ENCODE results near the gene CLIC4. TPM values are rescaled to one million over a fixed set of nuclear protein-coding genes. Genes with fewer than 3 reads are reported as not detected.
A peak's percentile ranks its signal among the peaks of the same experiment; 100 is the strongest.

The CLIC4 gene
- polyA plus RNA-seq, 3 donors, result 9.7 to 38.1 (median 24.6) TPM

DNA sequence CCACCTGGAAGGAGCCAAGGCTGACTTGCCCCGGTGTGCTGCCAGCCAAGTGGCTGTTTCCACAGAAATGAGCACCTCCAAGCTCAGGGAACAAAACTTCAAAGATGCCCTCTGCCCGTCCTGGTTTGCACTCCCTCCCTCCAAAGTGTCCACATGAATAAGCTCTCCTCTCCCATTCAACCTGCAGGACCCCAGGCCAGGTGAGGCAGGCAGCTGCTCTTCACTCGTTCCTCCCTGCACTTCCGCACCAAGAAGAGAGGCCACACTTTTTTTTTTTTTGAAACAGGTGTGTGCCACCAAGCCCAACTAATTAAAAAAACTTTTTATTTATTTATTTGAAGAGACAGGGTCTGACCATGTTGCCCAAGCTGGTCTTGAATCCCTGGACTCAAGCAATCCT lies 18.5 kb upstream of the CLIC4 start:
- Histone ChIP-seq H3K4me3 (replicated peaks in 1 of 3; ENCODE audit: low read depth in 2 of 3, low read length in 3 of 3) (no peak overlapping the region), H3K9ac (ENCODE audit: insufficient read depth, low read length, poor library complexity, severe bottlenecking) (peak overlapping the region; percentile 1), H3K36me3 (replicated peaks in 1 of 2; ENCODE audit: control insufficient read depth in 1 of 2, insufficient read depth in 2 of 2, low read length in 2 of 2) (no peaks in the 10 kb centered on the region), H3K27ac (ENCODE audit: low read depth in 1 of 2, low read length in 2 of 2) (peak overlapping the region; percentile 65 to 82), H3K9me3 (replicated peaks in 1 of 2; ENCODE audit: control insufficient read depth in 1 of 2, insufficient read depth in 1 of 2, low read length in 2 of 2) (no peaks in the 10 kb centered on the region), H2AFZ (ENCODE audit: insufficient read depth, low read depth, low read length, poor library complexity, severe bottlenecking) (peak overlapping the region; percentile 41), H3K79me2 (ENCODE audit: insufficient read depth, low read length) (no peaks in the 10 kb centered on the region), H4K20me1 (ENCODE audit: insufficient read depth, low read length) (no peaks in the 10 kb centered on the region), H3K4me2 (replicated peaks; ENCODE audit: extremely low read depth, low read length, poor library complexity, severe bottlenecking) (peak overlapping the region; percentile 72), H3K4me1 (ENCODE audit: control insufficient read depth in 1 of 2, insufficient read depth in 2 of 2, low read length in 2 of 2) (peaks cover 24 to 28% of the 10 kb centered on the region in 2 donors), H3K27me3 (ENCODE audit: control insufficient read depth in 2 of 2, insufficient read depth in 2 of 2, low read length in 2 of 2) (no peaks in the 10 kb centered on the region)
- intact Hi-C loops (cut with micrococcal nuclease), result no loop called here
- Mint-ChIP-seq H3K27ac (peak overlapping the region in 4 of 7 donors; percentile 85 to 93 (median 92)), H3K4me1 (peaks cover 31% of the 10 kb centered on the region), H3K4me3 (peak overlapping the region in 1 of 2 donors; percentile 68), H3K9me3 (peaks cover 0 to 6% (median 3%) of the 10 kb centered on the region in 7 donors), H3K27me3 (ENCODE audit: low read depth in 3 of 3) (peaks cover 1 to 6% (median 4%) of the 10 kb centered on the region in 3 donors), H3K36me3 (no peaks in the 10 kb centered on the region)
- TF ChIP-seq, protein P1, sequence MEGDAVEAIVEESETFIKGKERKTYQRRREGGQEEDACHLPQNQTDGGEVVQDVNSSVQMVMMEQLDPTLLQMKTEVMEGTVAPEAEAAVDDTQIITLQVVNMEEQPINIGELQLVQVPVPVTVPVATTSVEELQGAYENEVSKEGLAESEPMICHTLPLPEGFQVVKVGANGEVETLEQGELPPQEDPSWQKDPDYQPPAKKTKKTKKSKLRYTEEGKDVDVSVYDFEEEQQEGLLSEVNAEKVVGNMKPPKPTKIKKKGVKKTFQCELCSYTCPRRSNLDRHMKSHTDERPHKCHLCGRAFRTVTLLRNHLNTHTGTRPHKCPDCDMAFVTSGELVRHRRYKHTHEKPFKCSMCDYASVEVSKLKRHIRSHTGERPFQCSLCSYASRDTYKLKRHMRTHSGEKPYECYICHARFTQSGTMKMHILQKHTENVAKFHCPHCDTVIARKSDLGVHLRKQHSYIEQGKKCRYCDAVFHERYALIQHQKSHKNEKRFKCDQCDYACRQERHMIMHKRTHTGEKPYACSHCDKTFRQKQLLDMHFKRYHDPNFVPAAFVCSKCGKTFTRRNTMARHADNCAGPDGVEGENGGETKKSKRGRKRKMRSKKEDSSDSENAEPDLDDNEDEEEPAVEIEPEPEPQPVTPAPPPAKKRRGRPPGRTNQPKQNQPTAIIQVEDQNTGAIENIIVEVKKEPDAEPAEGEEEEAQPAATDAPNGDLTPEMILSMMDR (IDR thresholded peaks at IDR 0.05), result no peak
- WGBS (ENCODE audit: insufficient coverage), result 78% methylated on average over 3 of the region's 4 CpGs
- no peak for DNase-seq

DNA sequence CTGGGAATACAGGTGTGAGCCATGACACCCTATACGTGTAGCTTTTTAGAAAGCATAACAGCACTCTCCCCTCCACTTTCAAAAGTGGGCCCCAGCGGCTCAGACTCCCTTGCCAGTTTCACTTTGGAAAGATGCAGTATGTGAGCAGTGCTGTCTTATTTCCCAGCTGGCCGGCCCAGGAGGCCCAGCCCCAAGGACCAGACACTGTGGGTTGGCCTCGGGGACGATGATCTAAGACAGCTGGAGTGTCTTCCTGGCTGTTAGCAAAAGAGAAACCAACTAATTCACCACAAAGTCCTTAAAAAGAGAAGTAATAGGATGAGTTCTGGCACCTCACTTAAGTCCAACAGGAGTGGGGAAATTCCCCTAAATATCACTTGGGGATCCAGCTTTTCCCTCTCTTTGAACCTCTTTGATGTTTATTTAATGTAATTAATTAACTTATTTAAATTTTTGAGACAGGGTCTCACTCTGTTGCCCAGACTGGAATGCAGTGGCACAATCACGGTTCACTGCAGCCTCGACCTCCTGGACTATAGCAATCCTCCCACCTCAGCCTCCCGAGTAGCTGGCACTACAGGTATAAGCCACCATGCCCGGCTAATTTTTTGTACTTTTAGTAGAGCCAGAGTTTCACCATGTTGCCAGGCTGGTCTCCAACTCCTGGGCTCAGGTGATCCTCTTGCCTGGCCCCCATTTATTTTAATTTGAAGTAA lies 17.6 kb upstream of the CLIC4 start:
- peak overlapping the region; percentile 68 to 83 for H3K4me3 Mint-ChIP-seq
- Histone ChIP-seq H3K4me1 (ENCODE audit: control insufficient read depth in 1 of 2, insufficient read depth in 2 of 2, low read length in 2 of 2) (peaks cover 33 to 35% of the 10 kb centered on the region in 2 donors), H3K4me2 (replicated peaks; ENCODE audit: extremely low read depth, low read length, poor library complexity, severe bottlenecking) (peak overlapping the region; percentile 72), H2AFZ (ENCODE audit: insufficient read depth, low read depth, low read length, poor library complexity, severe bottlenecking) (peak overlapping the region; percentile 41), H3K79me2 (ENCODE audit: insufficient read depth, low read length) (no peaks in the 10 kb centered on the region), H4K20me1 (ENCODE audit: insufficient read depth, low read length) (no peaks in the 10 kb centered on the region), H3K27me3 (ENCODE audit: control insufficient read depth in 2 of 2, insufficient read depth in 2 of 2, low read length in 2 of 2) (no peaks in the 10 kb centered on the region), H3K9ac (ENCODE audit: insufficient read depth, low read length, poor library complexity, severe bottlenecking) (no peak overlapping the region), H3K9me3 (replicated peaks in 1 of 2; ENCODE audit: control insufficient read depth in 1 of 2, insufficient read depth in 1 of 2, low read length in 2 of 2) (no peaks in the 10 kb centered on the region), H3K4me3 (replicated peaks in 1 of 3; ENCODE audit: low read depth in 2 of 3, low read length in 3 of 3) (peak overlapping the region in 2 of 3 experiments; percentile 18 to 61), H3K27ac (ENCODE audit: low read depth in 1 of 2, low read length in 2 of 2) (peak overlapping the region; percentile 65 to 82), H3K36me3 (replicated peaks in 1 of 2; ENCODE audit: control insufficient read depth in 1 of 2, insufficient read depth in 2 of 2, low read length in 2 of 2) (no peaks in the 10 kb centered on the region)
- intact Hi-C loops (cut with micrococcal nuclease), result no loop called here
- peak overlapping the region; percentile 85 to 93 (median 91) for H3K27ac Mint-ChIP-seq
- peaks cover 0 to 4% (median 0%) of the 10 kb centered on the region in 7 donors for H3K9me3 Mint-ChIP-seq
- peaks cover 39% of the 10 kb centered on the region for H3K4me1 Mint-ChIP-seq
- peak; percentile 85 to 93 (median 89) for DNase-seq
- TF ChIP-seq, protein P1 (IDR thresholded peaks at IDR 0.05), result no peak
- H3K27me3 Mint-ChIP-seq (ENCODE audit: low read depth in 3 of 3), result peaks cover 1 to 4% (median 4%) of the 10 kb centered on the region in 3 donors
- WGBS (ENCODE audit: insufficient coverage), result 100% methylated on average over 2 of the region's 9 CpGs
- H3K36me3 Mint-ChIP-seq, result no peaks in the 10 kb centered on the region
